PC-9 (cell line): Measurements from ENCODE around the gene PTPRD. TPM values are rescaled to one million over a fixed set of nuclear protein-coding genes. Genes with fewer than 3 reads are reported as not detected.
"Not testable (repeated sequence)": the region's sequence is repeated elsewhere in the genome, so short reads cannot be mapped to it uniquely, and the experiment has no call there.

Source experiments
- BruUV-seq: library from RNA; stranded (reverse); fragments of 400-500 nt; replicated peaks from 2 replicates; lab custom pipeline; 2021; lab: Mats Ljungman, UMichigan
- CTCF ChIA-PET: fragments of 300-600 bp; sonication (Branson Sonifier 250); formaldehyde crosslinking; loops from one replicate; lab custom pipeline; 2022; ENCODE audit warnings: antibody characterized with exemption; lab: Charles Lee
- POLR2A ChIA-PET: fragments of 300-600 bp; sonication (Branson Sonifier 250); formaldehyde crosslinking; loops from one replicate; lab custom pipeline; 2022; ENCODE audit warnings: antibody characterized with exemption; ENCODE audit not compliant: unreplicated experiment; lab: Charles Lee
- DNase-seq, 2 experiments: peaks; one replicate each; pipeline versions ENCODE4 v3.0.0 to v3.0.0-alpha.2; 2015 to 2022; ENCODE audit warnings: mixed read lengths in 1 of 2
- H2AFZ ChIP-seq: fragments of 200-600 bp; sonication (generic); 2 replicates; pipeline ENCODE4 v1.8.1; 2017; ENCODE audit warnings: antibody characterized with exemption
- H3F3A ChIP-seq: fragments of 200-600 bp; sonication (generic); 2 replicates; pipeline ENCODE4 v1.8.1; 2017; ENCODE audit warnings: antibody characterized with exemption, mild to moderate bottlenecking, low read depth; ENCODE audit not compliant: insufficient read depth
- H3K27ac ChIP-seq: fragments of 200-600 bp; sonication (generic); 2 replicates; pipeline ENCODE4 v1.6.1; 2016; ENCODE audit warnings: mixed run types
- H3K27me3 ChIP-seq: fragments of 200-600 bp; sonication (generic); 2 replicates; pipeline ENCODE4 v1.6.1; 2016; ENCODE audit warnings: low read depth, mixed run types; ENCODE audit not compliant: insufficient read depth
- H3K36me3 ChIP-seq: fragments of 200-600 bp; sonication (generic); 2 replicates; pipeline ENCODE4 v1.6.1; 2016; ENCODE audit warnings: low read depth, mixed run types
- H3K4me1 ChIP-seq: fragments of 200-600 bp; sonication (generic); replicated peaks from 2 replicates; pipeline ENCODE4 v1.6.1; 2016; ENCODE audit warnings: mixed run types; ENCODE audit not compliant: insufficient read depth
- H3K4me2 ChIP-seq: fragments of 200-600 bp; sonication (generic); 2 replicates; pipeline ENCODE4 v1.6.1; 2017; ENCODE audit warnings: mixed run types
- H3K4me3 ChIP-seq: fragments of 200-600 bp; sonication (generic); 2 replicates; pipeline ENCODE4 v1.6.1; 2016; ENCODE audit warnings: mixed run types
- H3K79me2 ChIP-seq: fragments of 200-600 bp; sonication (generic); 2 replicates; pipeline ENCODE4 v1.6.1; 2017; ENCODE audit warnings: low read depth, mixed run types
- H3K9me2 ChIP-seq: fragments of 200-600 bp; sonication (generic); 2 replicates; pipeline ENCODE4 v1.8.1; 2017; ENCODE audit warnings: mild to moderate bottlenecking; ENCODE audit not compliant: insufficient read depth
- H3K9me3 ChIP-seq: fragments of 200-600 bp; sonication (generic); 2 replicates; pipeline ENCODE4 v1.8.1; 2016; ENCODE audit warnings: low read depth; ENCODE audit not compliant: insufficient read depth
- H4K20me1 ChIP-seq: fragments of 200-600 bp; sonication (generic); 2 replicates; pipeline ENCODE4 v1.8.1; 2017; ENCODE audit not compliant: insufficient read depth
- EZH2 ChIP-seq: fragments of 200-600 bp; sonication (generic); IDR thresholded peaks from 2 replicates; pipeline ENCODE4 v1.8.0; 2017; ENCODE audit warnings: antibody characterized with exemption, low read depth
- intact Hi-C: fragments of 100-400 bp; cut with micrococcal nuclease; formaldehyde crosslinking; loops from one replicate; pipeline ENCODE4 v1.10.0; 2022; ENCODE audit not compliant: unreplicated experiment
- total RNA-seq: library from RNA; stranded (reverse); gene quantifications from 2 replicates; pipeline ENCODE4 v1.2.3, GENCODE V29; 2021
- TF ChIP-seq, protein P1 (sequence below): fragments of 200-600 bp; sonication (generic); conservative IDR thresholded peaks from 2 replicates; pipeline ENCODE4 v1.6.1; 2017; ENCODE audit warnings: mixed run types, antibody characterized with exemption, mild to moderate bottlenecking, moderate library complexity

Gene PTPRD
- total RNA-seq, 1 experiment from 2014 or later: not detected

DNA sequence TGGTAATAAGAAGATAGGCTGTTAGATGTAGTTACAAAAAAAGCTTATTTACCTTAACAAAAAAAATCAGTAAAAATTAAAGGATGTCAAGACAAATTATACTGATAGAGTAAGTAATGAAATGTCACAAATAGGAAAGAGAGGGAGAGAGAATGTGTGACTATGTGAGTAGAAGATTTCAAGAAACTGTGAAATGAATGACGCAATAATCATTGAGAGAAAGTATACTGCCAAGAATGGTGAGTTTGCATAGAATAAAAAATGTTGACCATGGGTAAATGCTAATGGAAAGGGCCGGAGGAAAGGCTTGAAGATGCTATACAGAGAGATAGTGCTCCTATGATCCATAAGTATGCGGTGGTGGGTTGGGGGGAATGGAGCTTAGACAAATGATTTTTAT, 100.7 kb downstream of the PTPRD start:
- H3K9me3 ChIP-seq: no peaks in the 10 kb centered on the region
- H3K4me3 ChIP-seq: no peak overlapping the region
- ChIA-PET CTCF (no interaction called here), POLR2A (no interaction called here)
- H3K4me2 ChIP-seq: no peak overlapping the region
- no peak overlapping the region for H3K27ac ChIP-seq
- H3F3A ChIP-seq: no peaks in the 10 kb centered on the region
- no peak for DNase-seq
- no peaks in the 10 kb centered on the region for H3K9me2 ChIP-seq
- no TSS peak for BruUV-seq
- no peak overlapping the region for H2AFZ ChIP-seq
- H4K20me1 ChIP-seq: no peaks in the 10 kb centered on the region
- H3K4me1 ChIP-seq: no peaks in the 10 kb centered on the region
- H3K36me3 ChIP-seq: no peaks in the 10 kb centered on the region
- TF ChIP-seq EZH2: no peak
- TF ChIP-seq, protein P1, sequence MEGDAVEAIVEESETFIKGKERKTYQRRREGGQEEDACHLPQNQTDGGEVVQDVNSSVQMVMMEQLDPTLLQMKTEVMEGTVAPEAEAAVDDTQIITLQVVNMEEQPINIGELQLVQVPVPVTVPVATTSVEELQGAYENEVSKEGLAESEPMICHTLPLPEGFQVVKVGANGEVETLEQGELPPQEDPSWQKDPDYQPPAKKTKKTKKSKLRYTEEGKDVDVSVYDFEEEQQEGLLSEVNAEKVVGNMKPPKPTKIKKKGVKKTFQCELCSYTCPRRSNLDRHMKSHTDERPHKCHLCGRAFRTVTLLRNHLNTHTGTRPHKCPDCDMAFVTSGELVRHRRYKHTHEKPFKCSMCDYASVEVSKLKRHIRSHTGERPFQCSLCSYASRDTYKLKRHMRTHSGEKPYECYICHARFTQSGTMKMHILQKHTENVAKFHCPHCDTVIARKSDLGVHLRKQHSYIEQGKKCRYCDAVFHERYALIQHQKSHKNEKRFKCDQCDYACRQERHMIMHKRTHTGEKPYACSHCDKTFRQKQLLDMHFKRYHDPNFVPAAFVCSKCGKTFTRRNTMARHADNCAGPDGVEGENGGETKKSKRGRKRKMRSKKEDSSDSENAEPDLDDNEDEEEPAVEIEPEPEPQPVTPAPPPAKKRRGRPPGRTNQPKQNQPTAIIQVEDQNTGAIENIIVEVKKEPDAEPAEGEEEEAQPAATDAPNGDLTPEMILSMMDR: no peak
- H3K27me3 ChIP-seq: no peaks in the 10 kb centered on the region
- H3K79me2 ChIP-seq: no peaks in the 10 kb centered on the region
- intact Hi-C loops: no loop called here

DNA sequence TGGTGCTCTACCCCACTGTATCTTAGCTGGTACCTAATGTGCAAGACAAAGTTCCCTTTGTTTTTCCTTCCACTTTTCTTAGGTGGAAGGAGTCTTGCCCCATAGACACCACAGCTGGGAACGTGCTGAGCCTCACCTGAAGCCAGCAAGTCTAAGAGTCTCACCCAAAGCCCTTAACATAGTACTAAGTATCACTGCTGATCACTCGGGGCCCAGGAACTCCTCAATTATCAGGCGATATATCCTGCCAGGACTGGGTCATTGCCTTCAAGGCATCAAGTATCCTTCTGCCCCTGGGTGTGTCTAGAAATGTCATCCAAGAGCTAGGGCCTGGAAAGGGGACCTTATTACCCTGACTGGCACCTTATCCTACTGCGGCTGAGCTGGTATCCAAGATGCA, 123.9 kb downstream of the PTPRD start:
- Histone ChIP-seq H3K27me3 (no peaks in the 10 kb centered on the region), H2AFZ (no peak overlapping the region), H4K20me1 (no peaks in the 10 kb centered on the region), H3K27ac (no peak overlapping the region), H3K9me3 (no peaks in the 10 kb centered on the region), H3K4me2 (no peak overlapping the region), H3K79me2 (no peaks in the 10 kb centered on the region), H3K4me3 (no peak overlapping the region), H3K4me1 (no peaks in the 10 kb centered on the region), H3K9me2 (no peaks in the 10 kb centered on the region), H3F3A (no peaks in the 10 kb centered on the region), H3K36me3 (no peaks in the 10 kb centered on the region)
- TF ChIP-seq, protein P1: no peak
- no peak for TF ChIP-seq EZH2
- ChIA-PET CTCF (no interaction called here), POLR2A (no interaction called here)
- no peak for DNase-seq
- intact Hi-C loops: no loop called here
- no TSS peak for BruUV-seq

- CTCF ChIA-PET: no interaction called here
- no TSS peak for BruUV-seq
- no peak for DNase-seq
Observed at GRCh38 chr9:10479172-10479571, 133.6 kb downstream of the PTPRD start.

GRCh38 chr9:10449201-10449617, 163.6 kb downstream of the PTPRD start:
- BruUV-seq, H3K9me2 ChIP-seq, POLR2A ChIA-PET, H2AFZ ChIP-seq, H3K4me1 ChIP-seq, H3K27ac ChIP-seq, H3K4me3 ChIP-seq, H3K36me3 ChIP-seq, H3F3A ChIP-seq, H3K79me2 ChIP-seq, DNase-seq, H3K9me3 ChIP-seq, intact Hi-C loops, H3K27me3 ChIP-seq, H3K4me2 ChIP-seq, CTCF ChIA-PET, H4K20me1 ChIP-seq: not testable (repeated sequence)

More at GRCh38 chr9:10479172-10479571, 133.6 kb downstream of the PTPRD start:
- H3K9me3 ChIP-seq: no peaks in the 10 kb centered on the region
- H3K27ac ChIP-seq: no peak overlapping the region
- intact Hi-C loops: no loop called here
- H2AFZ ChIP-seq: no peak overlapping the region
- no peaks in the 10 kb centered on the region for H3K79me2 ChIP-seq
- POLR2A ChIA-PET: no interaction called here
- no peaks in the 10 kb centered on the region for H3F3A ChIP-seq
- TF ChIP-seq, protein P1: peak; percentile 54
- no peak for TF ChIP-seq EZH2
- no peaks in the 10 kb centered on the region for H3K36me3 ChIP-seq
- no peaks in the 10 kb centered on the region for H3K9me2 ChIP-seq
- H3K4me3 ChIP-seq: no peak overlapping the region
- H3K4me1 ChIP-seq: no peaks in the 10 kb centered on the region
- H3K4me2 ChIP-seq: no peak overlapping the region
- H4K20me1 ChIP-seq: no peaks in the 10 kb centered on the region
- H3K27me3 ChIP-seq: no peaks in the 10 kb centered on the region
